WTC11 (cell line): ENCODE data around the gene PACSIN1. TPM values are rescaled to one million over a fixed set of nuclear protein-coding genes. Genes with fewer than 3 reads are reported as not detected.

Experiments used
- ATAC-seq: fragments of 200-7000 bp; cut with Tn5 transposase; 2 replicates; pipeline ENCODE4 v1.10.0; 2021; ENCODE audit warnings: mild to moderate bottlenecking, moderate library complexity
- CTCF ChIA-PET: fragments of 300-600 bp; sonication (Branson Sonifier 250); formaldehyde crosslinking; loops from one replicate; lab custom pipeline; 2021; ENCODE audit warnings: antibody characterized with exemption; lab: Charles Lee
- POLR2A ChIA-PET: fragments of 350-600 bp; sonication (Branson Sonifier 250); formaldehyde crosslinking; loops from one replicate; lab custom pipeline; 2021; ENCODE audit warnings: antibody characterized with exemption; lab: Charles Lee
- DNase-seq: peaks from one replicate; pipeline ENCODE4 v3.0.0; 2021; ENCODE audit warnings: low spot score
- H3K27ac Mint-ChIP-seq: 2 replicates; pipeline ENCODE4 v1.8.0; 2021; ENCODE audit warnings: mixed read lengths
- H3K27me3 Mint-ChIP-seq: 2 replicates; pipeline ENCODE4 v1.8.0; 2021; ENCODE audit warnings: low read depth, mild to moderate bottlenecking, moderate library complexity, mixed read lengths
- H3K36me3 Mint-ChIP-seq: 2 replicates; pipeline ENCODE4 v1.8.0; 2021; ENCODE audit warnings: mixed read lengths
- H3K4me1 Mint-ChIP-seq: 2 replicates; pipeline ENCODE4 v1.8.0; 2022; ENCODE audit warnings: mixed read lengths
- H3K4me3 Mint-ChIP-seq: 2 replicates; pipeline ENCODE4 v1.8.0; 2021; ENCODE audit warnings: mild to moderate bottlenecking, moderate library complexity, mixed read lengths
- H3K9me3 Mint-ChIP-seq: 2 replicates; pipeline ENCODE4 v1.8.0; 2021; ENCODE audit warnings: mixed read lengths
- AR ChIP-seq: fragments of 250-450 bp; sonication (Bioruptor Pico); IDR thresholded peaks from 2 replicates; pipeline ENCODE4 v1.9.0; 2021; ENCODE audit warnings: mild to moderate bottlenecking
- ARID4B ChIP-seq: sonication (generic); formaldehyde crosslinking; IDR thresholded peaks from 2 replicates; pipeline ENCODE4 v1.8.0; 2023; ENCODE audit warnings: missing genetic modification reagents, mild to moderate bottlenecking, borderline replicate concordance
- CREB1 ChIP-seq: sonication (generic); formaldehyde crosslinking; IDR thresholded peaks from 2 replicates; pipeline ENCODE4 v1.8.0; 2023; ENCODE audit warnings: mild to moderate bottlenecking, missing genetic modification reagents
- CTCF ChIP-seq: fragments of 200-600 bp; IDR thresholded peaks from 2 replicates; pipeline ENCODE4 v1.8.0; 2022; ENCODE audit warnings: antibody characterized with exemption
- ESRRA ChIP-seq: sonication (generic); formaldehyde crosslinking; IDR thresholded peaks from 2 replicates; pipeline ENCODE4 v1.8.1; 2022; ENCODE audit warnings: mild to moderate bottlenecking, missing genetic modification reagents, borderline replicate concordance
- FOXJ3 ChIP-seq: sonication (generic); formaldehyde crosslinking; IDR thresholded peaks from 2 replicates; pipeline ENCODE4 v1.9.0; 2021; ENCODE audit warnings: missing genetic modification reagents, mild to moderate bottlenecking, borderline replicate concordance
- GABPB1 ChIP-seq: sonication (generic); formaldehyde crosslinking; IDR thresholded peaks from 2 replicates; pipeline ENCODE4 v1.8.1; 2023; ENCODE audit warnings: mild to moderate bottlenecking, missing genetic modification reagents
- GTF2I ChIP-seq: fragments of 250-450 bp; sonication (Bioruptor Pico); conservative IDR thresholded peaks from 2 replicates; pipeline ENCODE4 v1.4.0; 2021; ENCODE audit warnings: mild to moderate bottlenecking
- JUN ChIP-seq: sonication (generic); formaldehyde crosslinking; IDR thresholded peaks from 2 replicates; pipeline ENCODE4 v1.8.0; 2023; ENCODE audit warnings: mild to moderate bottlenecking, missing genetic modification reagents
- MAX ChIP-seq: sonication (generic); formaldehyde crosslinking; IDR thresholded peaks from 2 replicates; pipeline ENCODE4 v1.8.0; 2022; ENCODE audit warnings: mild to moderate bottlenecking, missing genetic modification reagents
- MLX ChIP-seq: sonication (generic); formaldehyde crosslinking; IDR thresholded peaks from 2 replicates; pipeline ENCODE4 v1.8.1; 2023; ENCODE audit warnings: mild to moderate bottlenecking, missing genetic modification reagents, moderate library complexity
- NFYB ChIP-seq: sonication (generic); formaldehyde crosslinking; conservative IDR thresholded peaks from 2 replicates; pipeline ENCODE4 v1.8.0; 2022; ENCODE audit warnings: low read depth, missing genetic modification reagents
- NR2C2 ChIP-seq: sonication (generic); formaldehyde crosslinking; IDR thresholded peaks from 2 replicates; pipeline ENCODE4 v1.8.0; 2022; ENCODE audit warnings: mild to moderate bottlenecking, missing genetic modification reagents
- PRDM15 ChIP-seq: sonication (generic); formaldehyde crosslinking; IDR thresholded peaks from 2 replicates; pipeline ENCODE4 v1.8.0; 2022; ENCODE audit warnings: missing genetic modification reagents
- RELA ChIP-seq: sonication (generic); formaldehyde crosslinking; IDR thresholded peaks from 2 replicates; pipeline ENCODE4 v1.8.1; 2022; ENCODE audit warnings: missing genetic modification reagents, mild to moderate bottlenecking, borderline replicate concordance
- RORB ChIP-seq: fragments of 250-450 bp; sonication (Bioruptor Pico); IDR thresholded peaks from 2 replicates; pipeline ENCODE4 v1.9.0; 2021; ENCODE audit warnings: mild to moderate bottlenecking
- TEAD4 ChIP-seq: sonication (generic); formaldehyde crosslinking; IDR thresholded peaks from 2 replicates; pipeline ENCODE4 v1.8.0; 2022; ENCODE audit warnings: mild to moderate bottlenecking, missing genetic modification reagents
- ZBTB21 ChIP-seq: sonication (generic); formaldehyde crosslinking; IDR thresholded peaks from 2 replicates; pipeline ENCODE4 v1.8.1; 2023; ENCODE audit warnings: mild to moderate bottlenecking, missing genetic modification reagents, borderline replicate concordance
- ZNF121 ChIP-seq: sonication (generic); formaldehyde crosslinking; IDR thresholded peaks from 2 replicates; pipeline ENCODE4 v1.8.0; 2023; ENCODE audit warnings: missing genetic modification reagents
- ZNF671 ChIP-seq: fragments of 250-450 bp; sonication (Bioruptor Pico); IDR thresholded peaks from 2 replicates; pipeline ENCODE4 v1.8.0; 2021; ENCODE audit warnings: mild to moderate bottlenecking
- total RNA-seq: library from RNA; stranded (reverse); gene quantifications from 3 replicates; pipeline ENCODE4 v1.2.3, GENCODE V29; 2021
- TF ChIP-seq, protein P1 (sequence below): fragments of 250-450 bp; sonication (Bioruptor Pico); IDR thresholded peaks from 2 replicates; pipeline ENCODE4 v1.9.0; 2021; ENCODE audit warnings: mild to moderate bottlenecking
- TF ChIP-seq, protein P2 (sequence below): sonication (generic); formaldehyde crosslinking; IDR thresholded peaks from 2 replicates; pipeline ENCODE4 v1.8.1; 2022; ENCODE audit warnings: mild to moderate bottlenecking, moderate library complexity, missing genetic modification reagents

Gene PACSIN1
- total RNA-seq, 1 experiment from 2014 or later: 12.6 TPM

DNA sequence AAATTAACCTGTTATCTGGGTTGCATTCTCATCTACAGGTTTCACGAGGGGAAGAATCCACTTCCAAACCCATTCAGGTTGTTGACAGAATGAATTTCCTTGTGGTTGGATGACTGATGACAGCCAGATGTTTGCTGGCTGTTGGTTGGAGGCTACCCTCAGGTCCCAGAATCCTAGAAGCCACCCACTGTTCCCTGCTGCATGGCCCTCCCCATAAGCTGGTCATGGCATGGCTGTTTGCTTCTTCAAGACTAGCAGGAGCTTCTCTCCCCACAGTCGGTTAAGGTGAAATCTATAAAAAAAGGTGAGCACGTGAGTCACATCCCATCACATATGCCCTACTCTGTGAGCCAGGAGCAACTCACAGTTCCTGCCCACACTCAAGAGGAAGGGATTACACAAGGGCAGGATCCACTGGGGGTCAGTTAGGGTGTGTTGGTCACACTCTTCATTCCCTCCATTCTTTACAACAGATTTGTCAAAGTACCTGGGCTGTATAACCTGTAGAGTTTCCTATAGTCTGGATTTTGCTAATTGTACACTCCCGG, 20.5 kb upstream of the PACSIN1 start:
- DNase-seq (no peak), ATAC-seq (no peak)
- peaks cover 12% of the 10 kb centered on the region for H3K4me1 Mint-ChIP-seq
- no peak for TF ChIP-seq PRDM15 (CRISPR knock-in tag)
- no peak for TF ChIP-seq NR2C2 (CRISPR knock-in tag)
- no peak for TF ChIP-seq MAX (CRISPR knock-in tag)
- TF ChIP-seq ESRRA: no peak
- no peak for TF ChIP-seq CTCF
- no peak for TF ChIP-seq NFYB (CRISPR knock-in tag)
- TF ChIP-seq GABPB1: no peak
- TF ChIP-seq MLX (CRISPR knock-in tag): no peak
- TF ChIP-seq RORB (CRISPR knock-in tag): no peak
- TF ChIP-seq GTF2I (CRISPR knock-in tag): no peak
- TF ChIP-seq CREB1: no peak
- no peak for TF ChIP-seq FOXJ3
- no peaks in the 10 kb centered on the region for H3K27me3 Mint-ChIP-seq
- CTCF ChIA-PET: no interaction called here
- no peak overlapping the region for H3K27ac Mint-ChIP-seq
- no peak overlapping the region for H3K4me3 Mint-ChIP-seq
- H3K36me3 Mint-ChIP-seq: no peaks in the 10 kb centered on the region
- POLR2A ChIA-PET: no interaction called here
- no peaks in the 10 kb centered on the region for H3K9me3 Mint-ChIP-seq

DNA sequence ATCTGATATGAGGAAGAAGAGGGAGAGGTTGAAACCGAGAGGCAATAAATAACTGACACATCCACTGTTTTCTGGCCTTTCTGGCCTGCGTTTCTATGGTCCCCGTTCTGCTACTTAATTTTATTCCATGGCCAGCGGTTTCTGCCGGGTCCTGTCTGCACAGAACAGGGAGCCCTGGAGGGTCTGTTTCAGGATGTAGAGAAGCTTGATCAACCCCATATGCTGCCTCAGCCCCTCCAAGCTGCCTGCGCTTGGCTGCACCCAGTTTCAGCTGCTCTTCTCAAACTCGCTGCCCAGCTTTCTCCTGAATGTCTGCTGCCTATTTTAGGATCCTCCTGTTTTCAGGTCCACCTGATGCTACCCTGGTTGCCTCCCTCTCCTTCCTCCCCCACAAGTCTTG, 18.5 kb upstream of the PACSIN1 start:
- Mint-ChIP-seq H3K9me3 (peaks cover 9% of the 10 kb centered on the region), H3K4me1 (peaks cover 12% of the 10 kb centered on the region), H3K27ac (peak overlapping the region; percentile 71; the same call in 1 of the 2 replicates), H3K27me3 (no peaks in the 10 kb centered on the region), H3K4me3 (no peak overlapping the region), H3K36me3 (peaks cover 6% of the 10 kb centered on the region)
- CTCF ChIA-PET: interaction anchor here (0.6 to 3.0 kb wide), 7 partner anchors 13 to 729 kb away, joined by 3 to 11 read pairs (median 4); partner anchors contain the start of gene SMIM29
- no peak for DNase-seq
- POLR2A ChIA-PET: interaction anchor here (0.6 kb wide), 1 partner anchor 139 kb away, joined by 3 read pairs; no protein-coding TSS in a partner anchor
- ATAC-seq: no peak
- TF ChIP-seq AR (CRISPR knock-in tag): no peak
- TF ChIP-seq RELA: no peak
- TF ChIP-seq ZBTB21: no peak
- no peak for TF ChIP-seq ZNF671 (CRISPR knock-in tag)
- TF ChIP-seq TEAD4: no peak
- no peak for TF ChIP-seq ARID4B (CRISPR knock-in tag)
- no peak for TF ChIP-seq RORB (CRISPR knock-in tag)
- TF ChIP-seq, protein P1, sequence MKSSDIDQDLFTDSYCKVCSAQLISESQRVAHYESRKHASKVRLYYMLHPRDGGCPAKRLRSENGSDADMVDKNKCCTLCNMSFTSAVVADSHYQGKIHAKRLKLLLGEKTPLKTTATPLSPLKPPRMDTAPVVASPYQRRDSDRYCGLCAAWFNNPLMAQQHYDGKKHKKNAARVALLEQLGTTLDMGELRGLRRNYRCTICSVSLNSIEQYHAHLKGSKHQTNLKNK (CRISPR knock-in tag): no peak
- TF ChIP-seq, protein P2, sequence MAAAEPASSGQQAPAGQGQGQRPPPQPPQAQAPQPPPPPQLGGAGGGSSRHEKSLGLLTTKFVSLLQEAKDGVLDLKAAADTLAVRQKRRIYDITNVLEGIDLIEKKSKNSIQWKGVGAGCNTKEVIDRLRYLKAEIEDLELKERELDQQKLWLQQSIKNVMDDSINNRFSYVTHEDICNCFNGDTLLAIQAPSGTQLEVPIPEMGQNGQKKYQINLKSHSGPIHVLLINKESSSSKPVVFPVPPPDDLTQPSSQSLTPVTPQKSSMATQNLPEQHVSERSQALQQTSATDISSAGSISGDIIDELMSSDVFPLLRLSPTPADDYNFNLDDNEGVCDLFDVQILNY (CRISPR knock-in tag): no peak
- no peak for TF ChIP-seq JUN (CRISPR knock-in tag)
- no peak for TF ChIP-seq ZNF121 (CRISPR knock-in tag)
